ENCODE data around the gene PLEK.
"Not testable (repeated sequence)": the region's sequence is repeated elsewhere in the genome, so short reads cannot be mapped to it uniquely, and the experiment has no call there.

Gene PLEK

GRCh38 chr2:68385907-68386287 lies 20.8 kb downstream of the PLEK start:
- H3K36me3 ChIP-seq (ENCODE audit: control insufficient read depth, insufficient read depth, low read length): no peaks in the 10 kb centered on the region
- no peaks in the 10 kb centered on the region for H3K4me1 ChIP-seq (ENCODE audit: control insufficient read depth, insufficient read depth, low read length)

GRCh38 chr2:68386365-68386764 lies 21.3 kb downstream of the PLEK start:
- no peak overlapping the region for H3K4me3 ChIP-seq (ENCODE audit: low read depth, low read length)
- H3K36me3 ChIP-seq (ENCODE audit: control insufficient read depth, insufficient read depth, low read length): no peaks in the 10 kb centered on the region

More at GRCh38 chr2:68385907-68386287, 20.8 kb downstream of the PLEK start:
- H3K27me3 ChIP-seq (ENCODE audit: control insufficient read depth, insufficient read depth, low read length): peaks cover 5% of the 10 kb centered on the region; the same call in 1 of the 2 replicates
- H3K9ac ChIP-seq (ENCODE audit: low read length): no peak overlapping the region
- H3K4me3 ChIP-seq (ENCODE audit: low read depth, low read length): no peak overlapping the region
- H3K9me3 ChIP-seq (ENCODE audit: control insufficient read depth, insufficient read depth, low read depth, low read length): no peaks in the 10 kb centered on the region
- H3K27ac ChIP-seq (ENCODE audit: low read depth, low read length): no peak overlapping the region

GRCh38 chr2:68387408-68388350 lies 22.6 kb downstream of the PLEK start:
- H3K9ac ChIP-seq (ENCODE audit: low read length): no peak overlapping the region
- H3K9me3 ChIP-seq (ENCODE audit: control insufficient read depth, insufficient read depth, low read depth, low read length): no peaks in the 10 kb centered on the region
- H3K36me3 ChIP-seq (ENCODE audit: control insufficient read depth, insufficient read depth, low read length): no peaks in the 10 kb centered on the region
- no peaks in the 10 kb centered on the region for H3K4me1 ChIP-seq (ENCODE audit: control insufficient read depth, insufficient read depth, low read length)
- no peak overlapping the region for H3K27ac ChIP-seq (ENCODE audit: low read depth, low read length)
- no peak overlapping the region for H3K4me3 ChIP-seq (ENCODE audit: low read depth, low read length)
- H3K27me3 ChIP-seq (ENCODE audit: control insufficient read depth, insufficient read depth, low read length): peaks cover 5% of the 10 kb centered on the region; the same call in 1 of the 2 replicates

More at GRCh38 chr2:68386365-68386764, 21.3 kb downstream of the PLEK start:
- no peaks in the 10 kb centered on the region for H3K9me3 ChIP-seq (ENCODE audit: control insufficient read depth, insufficient read depth, low read depth, low read length)
- H3K27ac ChIP-seq (ENCODE audit: low read depth, low read length): no peak overlapping the region
- H3K4me1 ChIP-seq (ENCODE audit: control insufficient read depth, insufficient read depth, low read length): no peaks in the 10 kb centered on the region
- H3K27me3 ChIP-seq (ENCODE audit: control insufficient read depth, insufficient read depth, low read length): peaks cover 5% of the 10 kb centered on the region; the same call in 1 of the 2 replicates
- no peak overlapping the region for H3K9ac ChIP-seq (ENCODE audit: low read length)

- H3K27me3 ChIP-seq (ENCODE audit: control insufficient read depth, insufficient read depth, low read length): peaks cover 5% of the 10 kb centered on the region; the same call in 1 of the 2 replicates
- no peaks in the 10 kb centered on the region for H3K4me1 ChIP-seq (ENCODE audit: control insufficient read depth, insufficient read depth, low read length)
- no peak overlapping the region for H3K4me3 ChIP-seq (ENCODE audit: low read depth, low read length)
Measured at GRCh38 chr2:68388358-68388757, 23.3 kb downstream of the PLEK start.

GRCh38 chr2:68388772-68389171 lies 23.7 kb downstream of the PLEK start:
- Histone ChIP-seq H3K9me3 (ENCODE audit: control insufficient read depth, insufficient read depth, low read depth, low read length) (no peaks in the 10 kb centered on the region), H3K27me3 (ENCODE audit: control insufficient read depth, insufficient read depth, low read length) (peaks cover 5% of the 10 kb centered on the region; the same call in 1 of the 2 replicates), H3K4me1 (ENCODE audit: control insufficient read depth, insufficient read depth, low read length) (no peaks in the 10 kb centered on the region), H3K36me3 (ENCODE audit: control insufficient read depth, insufficient read depth, low read length) (no peaks in the 10 kb centered on the region), H3K9ac (ENCODE audit: low read length) (no peak overlapping the region), H3K4me3 (ENCODE audit: low read depth, low read length) (no peak overlapping the region), H3K27ac (ENCODE audit: low read depth, low read length) (no peak overlapping the region)

More at GRCh38 chr2:68388358-68388757, 23.3 kb downstream of the PLEK start:
- H3K36me3 ChIP-seq (ENCODE audit: control insufficient read depth, insufficient read depth, low read length): no peaks in the 10 kb centered on the region
- H3K9me3 ChIP-seq (ENCODE audit: control insufficient read depth, insufficient read depth, low read depth, low read length): no peaks in the 10 kb centered on the region
- H3K27ac ChIP-seq (ENCODE audit: low read depth, low read length): no peak overlapping the region
- H3K9ac ChIP-seq (ENCODE audit: low read length): no peak overlapping the region

- Histone ChIP-seq H3K9ac (ENCODE audit: low read length) (no peak overlapping the region), H3K27me3 (ENCODE audit: control insufficient read depth, insufficient read depth, low read length) (peaks cover 5% of the 10 kb centered on the region; the same call in 1 of the 2 replicates), H3K27ac (ENCODE audit: low read depth, low read length) (no peak overlapping the region), H3K4me1 (ENCODE audit: control insufficient read depth, insufficient read depth, low read length) (no peaks in the 10 kb centered on the region), H3K36me3 (ENCODE audit: control insufficient read depth, insufficient read depth, low read length) (no peaks in the 10 kb centered on the region), H3K9me3 (ENCODE audit: control insufficient read depth, insufficient read depth, low read depth, low read length) (no peaks in the 10 kb centered on the region), H3K4me3 (ENCODE audit: low read depth, low read length) (no peak overlapping the region)
Measured at GRCh38 chr2:68390114-68390513, 25.0 kb downstream of the PLEK start.

GRCh38 chr2:68390586-68390985 lies 25.5 kb downstream of the PLEK start:
- Histone ChIP-seq H3K36me3 (ENCODE audit: control insufficient read depth, insufficient read depth, low read length) (no peaks in the 10 kb centered on the region), H3K27me3 (ENCODE audit: control insufficient read depth, insufficient read depth, low read length) (peaks cover 5% of the 10 kb centered on the region; the same call in 1 of the 2 replicates), H3K4me3 (ENCODE audit: low read depth, low read length) (no peak overlapping the region), H3K9ac (ENCODE audit: low read length) (no peak overlapping the region), H3K4me1 (ENCODE audit: control insufficient read depth, insufficient read depth, low read length) (no peaks in the 10 kb centered on the region), H3K27ac (ENCODE audit: low read depth, low read length) (no peak overlapping the region), H3K9me3 (ENCODE audit: control insufficient read depth, insufficient read depth, low read depth, low read length) (no peaks in the 10 kb centered on the region)

- Histone ChIP-seq H3K9me3 (ENCODE audit: control insufficient read depth, insufficient read depth, low read depth, low read length) (no peaks in the 10 kb centered on the region), H3K9ac (ENCODE audit: low read length) (no peak overlapping the region), H3K27me3 (ENCODE audit: control insufficient read depth, insufficient read depth, low read length) (peaks cover 5% of the 10 kb centered on the region; the same call in 1 of the 2 replicates), H3K4me1 (ENCODE audit: control insufficient read depth, insufficient read depth, low read length) (no peaks in the 10 kb centered on the region), H3K27ac (ENCODE audit: low read depth, low read length) (no peak overlapping the region), H3K4me3 (ENCODE audit: low read depth, low read length) (no peak overlapping the region), H3K36me3 (ENCODE audit: control insufficient read depth, insufficient read depth, low read length) (no peaks in the 10 kb centered on the region)
Measured at GRCh38 chr2:68391099-68391498, 26.0 kb downstream of the PLEK start.

GRCh38 chr2:68391869-68392268 lies 26.8 kb downstream of the PLEK start:
- Histone ChIP-seq H3K9ac (ENCODE audit: low read length) (no peak overlapping the region), H3K36me3 (ENCODE audit: control insufficient read depth, insufficient read depth, low read length) (no peaks in the 10 kb centered on the region), H3K27me3 (ENCODE audit: control insufficient read depth, insufficient read depth, low read length) (peaks cover 5% of the 10 kb centered on the region; the same call in 1 of the 2 replicates)

GRCh38 chr2:68396093-68396492 lies 31.0 kb downstream of the PLEK start:
- Histone ChIP-seq H3K36me3 (ENCODE audit: control insufficient read depth, insufficient read depth, low read length) (no peaks in the 10 kb centered on the region), H3K27ac (ENCODE audit: low read depth, low read length) (no peak overlapping the region)

More at GRCh38 chr2:68391869-68392268, 26.8 kb downstream of the PLEK start:
- Histone ChIP-seq H3K27ac (ENCODE audit: low read depth, low read length) (no peak overlapping the region), H3K9me3 (ENCODE audit: control insufficient read depth, insufficient read depth, low read depth, low read length) (no peaks in the 10 kb centered on the region), H3K4me1 (ENCODE audit: control insufficient read depth, insufficient read depth, low read length) (no peaks in the 10 kb centered on the region), H3K4me3 (ENCODE audit: low read depth, low read length) (no peak overlapping the region)

GRCh38 chr2:68397704-68398263 lies 32.7 kb downstream of the PLEK start:
- not testable (repeated sequence) for H3K27ac ChIP-seq (ENCODE audit: low read depth, low read length); H3K4me1 ChIP-seq (ENCODE audit: control insufficient read depth, insufficient read depth, low read length); H3K9me3 ChIP-seq (ENCODE audit: control insufficient read depth, insufficient read depth, low read depth, low read length); H3K36me3 ChIP-seq (ENCODE audit: control insufficient read depth, insufficient read depth, low read length); H3K4me3 ChIP-seq (ENCODE audit: low read depth, low read length); H3K27me3 ChIP-seq (ENCODE audit: control insufficient read depth, insufficient read depth, low read length); H3K9ac ChIP-seq (ENCODE audit: low read length)

More at GRCh38 chr2:68396093-68396492, 31.0 kb downstream of the PLEK start:
- Histone ChIP-seq H3K9ac (ENCODE audit: low read length) (no peak overlapping the region), H3K27me3 (ENCODE audit: control insufficient read depth, insufficient read depth, low read length) (no peaks in the 10 kb centered on the region; the same call in 1 of the 2 replicates), H3K9me3 (ENCODE audit: control insufficient read depth, insufficient read depth, low read depth, low read length) (no peaks in the 10 kb centered on the region), H3K4me3 (ENCODE audit: low read depth, low read length) (no peak overlapping the region), H3K4me1 (ENCODE audit: control insufficient read depth, insufficient read depth, low read length) (no peaks in the 10 kb centered on the region)

All from HUES6 (cell line).